Measurements from ENCODE around the gene TMPRSS4. TPM values are rescaled to one million over a fixed set of nuclear protein-coding genes. Genes with fewer than 3 reads are reported as not detected.

Gene TMPRSS4
- total RNA-seq, 1 donor from 2014 or later: not detected

GRCh38 chr11:118167253-118167652, 90.4 kb downstream of the TMPRSS4 start:
- H3K4me1 Mint-ChIP-seq (ENCODE audit: low read depth): peaks cover 5% of the 10 kb centered on the region
- no peak for DNase-seq (ENCODE audit: low spot score)
- no peak overlapping the region for H3K27ac Mint-ChIP-seq
- intact Hi-C loops (cut with micrococcal nuclease): no loop called here
- H3K27me3 Mint-ChIP-seq (ENCODE audit: insufficient read depth): peaks cover 20% of the 10 kb centered on the region
- no peak overlapping the region for H3K4me3 Mint-ChIP-seq
- H3K9me3 Mint-ChIP-seq: no peaks in the 10 kb centered on the region
- no peaks in the 10 kb centered on the region for H3K36me3 Mint-ChIP-seq (ENCODE audit: low read depth)

- no peaks in the 10 kb centered on the region for H3K36me3 Mint-ChIP-seq (ENCODE audit: low read depth)
- peaks cover 5% of the 10 kb centered on the region for H3K4me1 Mint-ChIP-seq (ENCODE audit: low read depth)
- H3K9me3 Mint-ChIP-seq: no peaks in the 10 kb centered on the region
- no peak overlapping the region for H3K4me3 Mint-ChIP-seq
- H3K27ac Mint-ChIP-seq: no peak overlapping the region
- peaks cover 22% of the 10 kb centered on the region for H3K27me3 Mint-ChIP-seq (ENCODE audit: insufficient read depth)
- DNase-seq (ENCODE audit: low spot score): no peak
- intact Hi-C loops (cut with micrococcal nuclease): no loop called here
Measured at GRCh38 chr11:118167906-118168305, 91.0 kb downstream of the TMPRSS4 start.

GRCh38 chr11:118168316-118168715, 91.4 kb downstream of the TMPRSS4 start:
- intact Hi-C loops (cut with micrococcal nuclease): no loop called here
- H3K27me3 Mint-ChIP-seq (ENCODE audit: insufficient read depth): peaks cover 23% of the 10 kb centered on the region
- no peaks in the 10 kb centered on the region for H3K36me3 Mint-ChIP-seq (ENCODE audit: low read depth)
- H3K27ac Mint-ChIP-seq: no peak overlapping the region
- peaks cover 5% of the 10 kb centered on the region for H3K4me1 Mint-ChIP-seq (ENCODE audit: low read depth)
- no peaks in the 10 kb centered on the region for H3K9me3 Mint-ChIP-seq
- DNase-seq (ENCODE audit: low spot score): no peak
- no peak overlapping the region for H3K4me3 Mint-ChIP-seq

- intact Hi-C loops (cut with micrococcal nuclease): no loop called here
- Mint-ChIP-seq H3K9me3 (no peaks in the 10 kb centered on the region), H3K4me1 (ENCODE audit: low read depth) (peaks cover 5% of the 10 kb centered on the region), H3K4me3 (no peak overlapping the region), H3K27me3 (ENCODE audit: insufficient read depth) (peaks cover 23% of the 10 kb centered on the region), H3K36me3 (ENCODE audit: low read depth) (no peaks in the 10 kb centered on the region), H3K27ac (no peak overlapping the region)
- DNase-seq (ENCODE audit: low spot score): no peak
Measured at GRCh38 chr11:118168751-118169150, 91.9 kb downstream of the TMPRSS4 start.

GRCh38 chr11:118169300-118170140, 92.6 kb downstream of the TMPRSS4 start:
- Mint-ChIP-seq H3K4me1 (ENCODE audit: low read depth) (peaks cover 5% of the 10 kb centered on the region), H3K27ac (no peak overlapping the region), H3K9me3 (no peaks in the 10 kb centered on the region), H3K36me3 (ENCODE audit: low read depth) (no peaks in the 10 kb centered on the region), H3K4me3 (no peak overlapping the region), H3K27me3 (ENCODE audit: insufficient read depth) (peaks cover 22% of the 10 kb centered on the region)
- intact Hi-C loops (cut with micrococcal nuclease): loop anchor here (5.0 kb wide), 1 partner anchor 362 kb away; no protein-coding TSS in a partner anchor
- DNase-seq (ENCODE audit: low spot score): no peak

- DNase-seq (ENCODE audit: low spot score): no peak
- Mint-ChIP-seq H3K27me3 (ENCODE audit: insufficient read depth) (peaks cover 25% of the 10 kb centered on the region), H3K27ac (no peak overlapping the region), H3K4me3 (no peak overlapping the region), H3K4me1 (ENCODE audit: low read depth) (peaks cover 5% of the 10 kb centered on the region), H3K36me3 (ENCODE audit: low read depth) (no peaks in the 10 kb centered on the region), H3K9me3 (no peaks in the 10 kb centered on the region)
- intact Hi-C loops (cut with micrococcal nuclease): loop anchor here (5.0 kb wide), 1 partner anchor 363 kb away; no protein-coding TSS in a partner anchor
Measured at GRCh38 chr11:118170231-118170630, 93.4 kb downstream of the TMPRSS4 start.

GRCh38 chr11:118170882-118171268, 94.0 kb downstream of the TMPRSS4 start:
- Mint-ChIP-seq H3K4me1 (ENCODE audit: low read depth) (peaks cover 5% of the 10 kb centered on the region), H3K9me3 (no peaks in the 10 kb centered on the region), H3K27me3 (ENCODE audit: insufficient read depth) (peaks cover 28% of the 10 kb centered on the region), H3K4me3 (no peak overlapping the region), H3K27ac (no peak overlapping the region), H3K36me3 (ENCODE audit: low read depth) (no peaks in the 10 kb centered on the region)
- intact Hi-C loops (cut with micrococcal nuclease): loop anchor here (1.0 to 5.0 kb wide), 3 partner anchors 26 to 364 kb away; no protein-coding TSS in a partner anchor
- DNase-seq (ENCODE audit: low spot score): no peak

Other genes with a start within 250 kb of the TMPRSS4 start
- not detected in 2 replicates for gene FXYD6, start 200.4 kb upstream of the TMPRSS4 start, total RNA-seq
- 1.2 and 1.5 TPM in 2 replicates for gene TMPRSS13, start 147.7 kb upstream of the TMPRSS4 start, total RNA-seq
- gene IL10RA, start 90.7 kb upstream of the TMPRSS4 start, total RNA-seq: 87.8 and 88.3 TPM in 2 replicates
- 0.10 and 0.16 TPM in 2 replicates for gene SMIM35, start 9.9 kb downstream of the TMPRSS4 start, total RNA-seq
- 0.08 TPM in 1 of 2 replicates, not detected in the other for gene SCN4B, start 75.7 kb downstream of the TMPRSS4 start, total RNA-seq
- gene SCN2B, start 99.6 kb downstream of the TMPRSS4 start, total RNA-seq: not detected in 2 replicates
- 264 and 271 TPM in 2 replicates for gene JAML, start 147.9 kb downstream of the TMPRSS4 start, total RNA-seq
- gene MPZL3, start 175.3 kb downstream of the TMPRSS4 start, total RNA-seq: 63.5 and 69.3 TPM in 2 replicates
- 13.2 and 15.9 TPM in 2 replicates for gene MPZL2, start 187.2 kb downstream of the TMPRSS4 start, total RNA-seq
- 630 and 646 TPM in 2 replicates for gene CD3E, start 227.7 kb downstream of the TMPRSS4 start, total RNA-seq

Data from activated T-helper 1 cell treated with anti-CD3 and anti-CD28 coated beads, Interleukin-12 subunit alpha, Interleukin-12 subunit beta, Interleukin-2, Interleukin-4 antibody, amounts not matched to agents 30 ng/mL and 10 ng/mL and 1 ng/mL, durations not matched to agents 14 hours and 24 hours and 36 hours (primary cell).